HG03521 (cell line): Measurements from ENCODE around the gene SEMA5B.

Source experiments
- ATAC-seq: cut with Tn5 transposase; IDR thresholded peaks from one replicate; pipeline ENCODE4 v1.9.1; 2021; ENCODE audit warnings: mild to moderate bottlenecking, moderate library complexity; ENCODE audit not compliant: unreplicated experiment

SEMA5B gene

DNA sequence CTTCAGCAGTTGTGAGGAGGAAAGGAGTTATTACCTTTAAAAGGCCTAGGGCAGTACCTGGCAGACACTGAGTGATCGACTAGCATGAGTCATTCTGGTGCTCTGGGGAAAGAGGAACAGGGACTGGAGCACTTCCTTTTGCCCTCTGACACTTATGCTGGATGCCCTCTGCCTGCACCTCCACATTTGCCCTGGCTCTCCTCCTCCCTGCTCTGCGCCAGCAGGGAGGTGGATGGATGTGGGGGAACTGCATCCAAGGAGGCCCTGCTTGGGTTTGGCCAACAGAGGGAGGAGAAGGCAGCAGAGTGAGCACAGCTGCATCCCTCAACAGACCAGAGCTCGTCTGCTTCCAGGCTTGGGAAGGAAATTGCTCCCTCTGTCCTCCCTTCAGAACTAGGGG, 75.0 kb downstream of the SEMA5B start:
- no peak for ATAC-seq

DNA sequence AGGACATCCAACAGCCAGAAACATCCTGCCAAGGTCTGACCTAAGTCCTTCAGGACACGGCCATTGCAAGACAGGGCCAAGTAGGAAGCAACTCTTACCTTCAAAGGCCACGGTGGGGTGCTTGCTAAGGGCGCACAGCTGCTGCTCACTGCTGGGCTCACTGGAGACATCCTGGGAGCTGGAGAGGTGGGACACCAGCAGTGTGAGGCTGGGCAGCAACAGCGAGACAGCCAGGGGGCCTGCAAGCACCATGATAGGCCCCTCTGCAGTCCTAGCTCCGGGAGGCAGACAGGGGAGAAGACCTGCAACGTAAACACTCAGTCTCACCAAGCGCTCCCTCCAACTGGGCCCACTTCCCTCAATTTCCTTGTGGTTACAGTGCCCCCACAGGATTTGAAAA, 79.2 kb downstream of the SEMA5B start:
- no peak for ATAC-seq

DNA sequence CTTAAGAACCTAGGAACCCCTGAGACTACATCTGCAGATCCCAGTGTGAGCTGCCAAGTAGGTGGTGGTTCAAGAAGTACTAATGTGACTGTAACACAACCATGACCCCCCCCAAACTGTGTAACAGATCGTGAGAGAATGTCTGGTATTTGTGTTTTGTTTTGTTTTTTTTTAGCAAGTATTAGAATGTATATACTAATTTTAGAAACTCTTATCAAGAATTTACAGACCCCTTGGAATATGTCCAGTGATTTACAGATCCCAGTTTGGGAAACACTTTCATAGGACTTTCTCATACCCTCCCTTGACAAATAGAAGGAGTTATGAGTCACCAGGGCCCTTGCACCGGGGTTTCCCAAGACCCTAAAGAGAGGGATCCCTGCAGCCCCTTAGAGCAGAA, 79.8 kb downstream of the SEMA5B start:
- ATAC-seq: no peak

DNA sequence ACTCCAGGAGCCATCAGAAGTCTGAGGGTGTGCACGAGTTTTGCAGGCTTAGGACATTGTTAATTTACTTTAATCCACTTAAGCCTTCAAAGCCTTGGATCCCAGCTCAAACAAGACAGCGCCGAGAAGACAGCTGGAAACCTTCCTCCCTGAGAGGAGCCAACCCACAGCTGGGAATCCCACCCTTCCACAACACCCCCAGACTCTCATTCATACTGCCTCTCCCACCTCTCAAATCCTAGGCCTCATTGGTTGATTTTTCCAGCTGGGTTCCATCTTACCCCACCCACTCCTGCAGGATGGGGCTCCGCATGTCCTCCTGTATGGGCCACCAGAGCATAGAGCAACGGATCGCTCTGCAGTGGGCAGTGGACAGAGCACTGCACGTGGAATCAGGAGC, 80.4 kb downstream of the SEMA5B start:
- ATAC-seq: no peak

DNA sequence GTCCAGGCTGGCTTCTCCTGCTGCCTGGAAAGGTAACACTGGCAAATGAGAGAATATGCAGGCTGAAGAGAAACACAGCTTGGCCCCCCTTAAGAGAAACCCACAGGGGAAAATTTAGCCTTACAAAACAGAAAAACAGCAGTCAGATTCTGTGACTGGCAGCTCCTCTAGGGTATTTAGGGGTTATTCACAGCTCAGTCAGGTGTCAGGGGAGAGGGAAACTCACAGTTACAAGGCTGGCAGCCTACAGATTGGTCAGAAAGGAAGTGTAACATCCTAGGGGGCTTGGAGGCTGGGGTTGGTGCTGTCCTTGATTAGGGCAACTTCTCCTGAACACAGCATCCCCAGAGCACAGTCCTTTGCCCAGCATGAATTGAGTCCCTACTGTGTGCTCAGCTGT, 81.4 kb downstream of the SEMA5B start:
- ATAC-seq: no peak

DNA sequence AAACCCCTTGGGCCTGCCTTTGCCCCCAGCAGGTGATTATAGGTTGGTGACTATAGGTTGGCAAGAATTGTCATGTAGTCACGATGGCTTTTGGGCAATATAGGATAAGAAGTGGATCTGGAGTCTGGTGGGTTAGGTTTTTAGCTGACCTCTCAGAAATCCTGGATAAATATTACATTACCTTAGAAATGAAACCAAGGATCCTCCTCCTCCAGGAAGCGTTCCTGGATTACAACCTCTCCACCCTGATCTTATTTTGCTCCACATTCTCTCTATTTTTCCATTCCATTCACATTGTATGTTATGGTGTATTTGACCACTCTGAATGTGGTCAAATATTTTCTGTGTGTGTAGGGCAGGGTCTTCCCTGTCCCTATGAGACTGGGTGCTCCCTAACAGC, 82.3 kb downstream of the SEMA5B start:
- ATAC-seq: no peak

DNA sequence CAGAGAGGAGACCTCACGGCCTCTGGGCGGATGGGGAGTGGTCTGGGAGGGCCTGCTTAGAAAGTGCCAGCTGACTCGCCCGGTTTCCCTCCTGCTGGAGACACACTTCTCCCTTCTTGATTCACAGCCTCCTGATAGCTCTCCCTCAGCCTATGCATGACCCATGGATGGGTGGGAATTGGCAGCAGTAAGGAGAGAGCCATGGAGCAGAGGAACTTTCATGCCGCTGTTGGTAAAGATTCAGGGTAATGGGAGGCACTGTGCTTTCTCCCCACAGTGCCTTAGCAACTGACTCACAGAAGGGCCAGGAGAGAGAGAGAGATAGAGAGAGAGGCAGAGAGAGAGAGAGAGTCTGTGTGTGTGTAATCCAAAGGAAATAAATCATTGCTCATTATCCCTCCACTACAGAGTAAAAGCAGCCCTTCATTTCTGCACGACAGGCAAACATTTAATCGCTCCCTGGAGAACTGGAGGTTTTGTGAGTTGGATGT, 82.8 kb downstream of the SEMA5B start:
- no peak for ATAC-seq

DNA sequence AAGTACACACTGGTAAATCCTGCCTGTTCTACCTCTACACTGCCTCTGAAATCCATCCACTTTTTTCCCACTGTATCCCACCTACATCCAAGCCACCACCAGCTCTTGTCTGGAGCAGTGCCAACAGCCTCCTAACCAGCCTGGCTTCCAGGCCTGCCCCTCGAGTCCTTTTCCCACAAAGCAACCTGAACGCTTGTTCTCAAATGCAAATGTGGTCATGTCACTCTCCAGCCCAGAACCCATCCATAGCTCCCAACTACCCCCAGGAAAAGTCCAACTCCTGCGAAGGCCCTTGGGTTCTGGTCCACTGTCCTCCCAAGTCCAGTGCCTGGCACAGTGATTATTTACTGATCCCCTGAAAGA, 83.8 kb downstream of the SEMA5B start:
- no peak for ATAC-seq

DNA sequence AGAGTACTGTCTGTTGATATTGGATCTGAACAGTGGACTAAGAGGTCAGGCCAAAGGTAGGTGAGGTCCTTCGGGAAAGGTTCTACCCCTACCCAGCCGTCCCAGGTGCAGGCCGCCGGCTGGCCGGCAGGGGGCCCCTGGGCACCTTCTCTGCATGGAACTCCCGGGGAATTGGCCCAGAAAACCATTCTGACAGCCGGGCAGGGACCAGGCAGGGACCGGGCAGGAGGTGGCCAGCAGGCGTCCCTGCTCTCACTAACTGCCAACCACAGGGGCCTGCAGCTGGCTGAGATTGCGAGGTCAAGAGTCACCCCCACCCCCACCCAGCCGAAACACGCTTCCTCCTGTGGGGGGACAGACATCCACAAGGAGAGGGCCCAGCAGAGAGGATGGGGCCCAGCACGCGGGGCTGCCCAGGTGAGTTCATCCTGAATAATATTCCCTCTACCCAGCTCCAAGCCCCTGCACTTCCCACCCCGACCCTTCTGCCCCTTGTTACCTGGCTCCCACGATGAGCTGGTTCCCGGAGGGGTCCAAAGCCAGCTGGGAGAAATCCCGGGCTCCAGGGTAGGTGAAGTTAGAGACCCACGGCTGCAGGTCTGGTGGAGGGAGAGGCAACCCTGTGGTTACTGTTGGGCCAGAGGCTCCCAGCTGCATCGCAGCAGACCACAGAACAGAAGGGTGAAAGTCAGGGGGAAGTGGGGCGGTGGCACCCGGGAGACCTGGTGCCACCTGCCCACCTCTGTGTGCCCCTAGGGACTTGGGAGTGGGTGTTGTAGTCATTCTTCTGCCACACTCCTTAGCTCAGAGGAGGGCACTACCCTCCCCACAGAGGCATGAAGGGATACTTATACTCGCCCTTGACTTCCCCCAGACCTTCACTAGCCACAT, 84.4 kb downstream of the SEMA5B start:
- ATAC-seq: no peak

DNA sequence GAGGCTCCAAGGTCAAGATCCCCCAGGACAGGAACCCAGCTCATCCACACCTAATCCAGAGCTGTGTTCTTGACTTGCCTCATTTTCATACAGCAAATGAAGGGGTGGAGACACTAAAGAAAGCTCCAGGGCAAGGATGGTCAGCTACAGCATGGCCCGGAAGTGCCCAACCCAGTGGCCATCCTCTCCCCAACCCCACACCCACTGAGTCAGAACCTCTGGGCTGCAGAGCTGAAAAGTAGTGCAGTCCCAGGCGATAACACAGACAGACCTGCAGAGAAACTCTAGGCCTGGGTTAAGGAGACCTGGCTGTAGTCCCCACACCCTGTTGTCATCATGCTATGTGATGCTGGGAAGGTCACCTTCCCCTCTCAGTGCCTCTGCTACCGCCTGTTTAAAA, 85.3 kb downstream of the SEMA5B start:
- ATAC-seq: no peak

DNA sequence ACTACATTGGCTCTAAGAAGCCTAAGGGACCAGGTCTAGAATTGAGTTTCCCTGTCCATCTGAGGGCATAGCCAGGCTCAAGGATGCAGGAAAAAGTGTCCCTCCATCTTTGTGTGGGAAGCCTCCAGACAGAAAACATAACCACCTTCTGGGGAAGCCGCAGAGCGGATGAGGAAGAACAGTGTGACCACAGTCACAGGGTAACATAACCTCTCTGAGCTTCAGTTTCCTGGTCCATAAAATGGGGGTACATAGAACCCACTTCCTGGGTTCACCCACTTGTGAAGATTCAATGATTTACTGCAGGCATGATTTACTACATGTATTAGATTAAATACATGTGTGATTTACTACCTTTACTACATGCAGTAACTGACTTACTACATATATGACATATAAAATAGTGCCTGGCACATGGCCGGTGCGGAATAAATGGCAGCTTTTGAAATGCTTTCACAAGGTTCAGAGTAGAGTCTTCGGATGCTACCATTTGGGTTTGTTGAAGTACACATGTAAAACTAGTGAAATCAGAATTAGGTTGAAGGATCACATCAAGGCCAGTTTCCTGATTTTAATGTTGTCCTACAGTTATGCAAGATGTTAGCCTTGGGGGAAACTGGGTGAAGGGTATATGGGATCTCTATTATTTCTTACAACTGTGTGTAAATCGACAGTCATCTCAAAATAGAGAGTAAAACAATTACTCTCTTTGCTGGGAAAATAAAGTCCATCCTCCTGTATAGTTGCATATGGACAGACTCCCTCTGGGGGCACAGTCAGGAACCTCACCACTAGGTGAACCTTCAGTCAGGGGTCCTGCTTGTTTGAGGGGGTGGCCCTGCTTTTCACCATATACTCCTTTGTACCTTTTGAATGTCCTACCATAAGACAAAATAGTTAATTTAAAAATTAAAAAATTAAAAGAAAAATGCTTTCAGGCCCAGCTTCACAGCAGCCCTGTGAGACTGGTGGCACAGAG, 86.0 kb downstream of the SEMA5B start:
- no peak for ATAC-seq

DNA sequence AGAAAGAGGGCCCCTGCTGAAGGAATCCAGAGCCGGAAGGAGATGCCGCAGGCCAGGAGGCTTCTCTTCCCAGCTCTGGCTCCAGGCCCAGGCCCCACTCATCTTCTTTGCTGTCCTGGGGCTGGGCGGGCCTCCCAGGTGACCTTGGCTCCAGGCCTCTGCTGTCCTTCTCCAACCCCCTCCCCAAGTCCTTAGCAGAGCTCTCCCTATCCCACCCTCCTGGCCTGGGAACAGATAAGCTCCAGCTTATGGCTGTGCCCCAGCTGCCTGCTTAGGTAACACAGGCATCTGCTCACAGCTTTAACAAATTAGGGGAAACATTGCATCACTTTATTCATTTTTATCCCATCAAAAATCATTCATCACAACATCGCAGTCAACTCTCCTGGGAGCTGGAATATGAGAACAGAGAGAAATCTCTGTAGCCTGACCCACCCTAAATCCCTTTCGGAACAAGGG, 86.9 kb downstream of the SEMA5B start:
- ATAC-seq: no peak

DNA sequence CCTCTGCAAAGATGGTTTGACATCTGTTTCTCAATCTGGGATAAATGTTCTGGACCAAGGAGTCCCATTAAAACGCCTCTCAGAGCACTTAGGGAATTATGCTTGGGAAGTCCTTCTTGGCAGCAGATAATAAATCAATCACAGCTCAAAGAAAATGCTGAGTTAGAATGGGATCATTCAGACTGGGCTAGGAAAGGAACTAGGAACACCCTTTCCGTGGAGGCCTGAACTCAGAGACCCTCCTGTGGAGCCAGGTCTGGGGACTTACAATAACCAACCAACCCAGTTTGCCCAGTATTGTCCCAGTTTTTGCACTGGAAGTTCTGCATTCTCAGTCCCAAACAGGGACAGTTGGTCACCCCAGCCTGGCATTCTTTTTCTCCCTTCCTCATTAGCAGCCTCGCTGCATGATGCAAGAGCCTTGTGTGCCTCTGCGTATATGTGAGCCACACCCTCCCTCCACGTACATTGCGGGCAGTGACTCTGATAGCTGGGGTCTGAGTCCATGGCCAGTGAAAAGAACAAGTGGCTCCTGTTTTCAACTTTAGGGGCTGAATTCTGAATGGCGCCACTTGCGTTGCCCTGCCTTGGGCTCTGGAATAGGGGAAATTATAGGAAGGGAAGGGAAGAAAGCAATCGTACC, 88.7 kb downstream of the SEMA5B start:
- no peak for ATAC-seq

DNA sequence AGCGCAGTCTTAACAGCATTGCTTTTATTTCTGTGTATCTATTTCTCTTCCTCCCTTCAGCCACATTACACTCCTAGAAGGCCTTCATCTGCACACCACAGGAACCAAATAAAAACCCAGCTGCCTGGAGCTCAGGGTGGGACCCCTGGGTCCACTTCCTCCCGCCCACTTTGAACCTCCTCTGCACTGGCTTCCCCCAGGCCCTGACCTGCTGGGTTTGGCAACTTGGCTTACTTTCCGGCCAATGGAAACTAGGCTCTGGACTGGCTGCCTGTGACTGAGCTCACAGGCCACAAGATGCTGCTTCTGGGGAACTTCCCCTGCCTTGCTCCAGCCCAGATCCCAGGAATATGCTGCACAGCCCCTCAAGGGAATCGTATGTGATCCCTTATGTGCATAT, 89.8 kb downstream of the SEMA5B start:
- no peak for ATAC-seq

DNA sequence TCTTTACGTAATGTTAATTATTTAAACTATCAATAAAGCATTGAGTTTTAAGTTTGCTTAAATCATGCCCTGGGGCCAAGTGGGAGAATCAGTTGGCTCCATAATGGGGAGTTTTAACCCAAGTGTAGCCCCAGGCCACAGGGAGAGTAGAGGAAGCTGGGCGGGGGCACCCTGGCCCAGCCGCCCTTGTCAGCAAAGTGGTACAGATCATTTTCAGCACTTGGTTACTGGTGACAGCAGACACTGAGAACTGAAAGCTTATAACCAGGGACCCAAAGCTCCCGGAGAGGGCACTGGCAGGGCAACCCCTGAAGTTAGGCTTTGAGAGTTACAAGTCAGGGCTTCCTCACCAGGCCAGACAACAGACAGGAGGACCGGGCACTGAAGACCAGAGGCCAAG, 90.6 kb downstream of the SEMA5B start:
- no peak for ATAC-seq

DNA sequence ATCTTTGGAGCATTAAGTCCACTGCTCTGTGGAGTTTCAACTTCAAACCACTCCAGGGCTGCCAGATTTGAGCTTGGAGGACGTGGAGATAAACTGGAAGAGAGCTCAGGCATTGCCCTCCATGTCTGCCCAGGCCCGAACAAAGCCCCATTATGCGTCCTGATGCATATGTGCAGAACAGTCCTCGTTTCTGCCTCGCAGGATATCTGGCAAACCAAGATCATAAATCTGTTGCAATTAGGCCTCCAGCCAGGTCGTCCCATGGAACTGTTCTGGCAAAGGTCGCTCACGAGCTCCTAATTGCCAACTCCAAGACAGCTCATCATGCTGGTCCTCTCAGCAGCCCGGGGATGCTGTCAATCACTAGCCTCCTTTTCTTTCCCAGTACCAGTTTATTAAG, 91.2 kb downstream of the SEMA5B start:
- no peak for ATAC-seq

DNA sequence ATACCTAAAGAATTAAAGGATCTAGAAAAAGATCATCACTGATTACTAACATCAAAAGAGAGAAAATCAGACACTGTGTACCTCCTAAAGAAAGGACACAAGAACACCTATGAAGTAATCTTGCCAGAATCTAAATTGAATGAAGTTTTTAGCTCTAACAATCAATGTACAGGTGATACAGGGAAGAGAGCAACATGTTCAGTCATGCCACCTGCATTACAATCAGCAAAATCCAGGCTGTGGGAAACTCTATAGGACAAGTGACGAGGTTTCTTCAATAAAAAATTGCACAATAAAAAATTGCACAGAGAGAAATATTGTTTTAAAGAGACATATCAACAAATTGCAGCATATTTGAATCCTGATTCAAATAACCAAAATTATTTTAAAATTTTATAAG, 93.3 kb downstream of the SEMA5B start:
- no peak for ATAC-seq

DNA sequence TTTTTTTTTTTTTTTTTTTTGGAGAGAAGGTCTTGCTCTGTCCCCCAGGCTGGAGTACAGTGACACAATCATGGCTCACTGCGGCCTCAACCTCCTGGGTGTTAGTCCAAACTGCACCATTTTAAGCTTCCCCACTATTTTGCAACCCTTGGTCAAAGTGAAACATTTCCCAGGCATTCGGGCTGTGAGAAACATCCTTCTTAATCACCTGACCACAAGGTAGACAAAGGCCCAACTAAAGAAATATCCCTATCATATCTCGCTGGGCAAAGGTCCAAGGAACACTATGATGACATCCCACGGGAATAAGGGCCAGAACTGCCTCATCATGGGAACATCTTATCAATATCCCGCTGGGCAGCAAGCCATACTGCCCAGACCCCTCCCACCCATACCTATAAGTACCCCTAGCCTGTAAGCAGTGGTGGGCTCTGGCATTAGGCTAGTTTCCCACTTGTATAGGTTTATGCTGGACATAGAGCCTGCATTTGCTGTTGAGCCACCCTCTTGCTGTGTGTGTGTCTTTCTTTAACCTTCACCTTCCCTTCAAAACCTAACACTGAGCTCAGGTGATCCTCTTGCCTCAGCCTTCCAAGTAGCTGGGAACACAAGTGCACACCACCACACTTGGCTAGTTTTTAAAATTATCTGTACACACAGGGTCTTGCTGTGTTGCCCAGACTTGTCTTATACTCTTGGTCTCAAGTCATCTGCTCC, 95.2 kb downstream of the SEMA5B start:
- no peak for ATAC-seq

DNA sequence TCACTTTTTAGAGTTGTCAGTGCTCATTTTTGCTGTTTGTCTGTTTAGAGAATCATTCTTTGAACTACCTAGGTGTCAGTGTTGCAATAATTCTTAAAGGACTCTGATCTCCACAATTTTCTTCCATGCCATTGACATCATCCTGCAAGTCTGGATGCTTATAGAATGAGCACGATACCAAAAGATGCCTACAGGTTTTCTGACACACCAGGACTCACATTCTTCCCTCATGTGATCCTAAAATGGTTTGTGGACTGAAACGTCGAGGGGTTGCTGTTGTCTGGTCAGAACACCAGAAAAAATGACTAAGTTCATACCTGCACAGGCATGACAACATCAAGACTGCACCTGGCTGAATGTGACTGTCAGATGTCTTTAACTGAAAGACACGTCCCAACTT, 95.9 kb downstream of the SEMA5B start:
- no peak for ATAC-seq
